GM12875 (cell line): ENCODE results near the gene PGGHG.

Source experiments
- H3K4me3 ChIP-seq: one replicate; pipeline ENCODE4 v1.5.1; 2011; ENCODE audit warnings: low read depth, low read length, control low read depth
- TF ChIP-seq, protein P1 (sequence below): IDR thresholded peaks from 2 replicates; pipeline ENCODE4 v1.5.1; 2011; ENCODE audit warnings: low read depth, mild to moderate bottlenecking, control low read depth, inconsistent platforms, low read length, moderate library complexity, borderline replicate concordance; ENCODE audit not compliant: insufficient read depth

The PGGHG gene

GRCh38 chr11:270451-271318 is 18.2 kb upstream of the PGGHG start:
- H3K4me3 ChIP-seq: no peak overlapping the region
- TF ChIP-seq, protein P1, sequence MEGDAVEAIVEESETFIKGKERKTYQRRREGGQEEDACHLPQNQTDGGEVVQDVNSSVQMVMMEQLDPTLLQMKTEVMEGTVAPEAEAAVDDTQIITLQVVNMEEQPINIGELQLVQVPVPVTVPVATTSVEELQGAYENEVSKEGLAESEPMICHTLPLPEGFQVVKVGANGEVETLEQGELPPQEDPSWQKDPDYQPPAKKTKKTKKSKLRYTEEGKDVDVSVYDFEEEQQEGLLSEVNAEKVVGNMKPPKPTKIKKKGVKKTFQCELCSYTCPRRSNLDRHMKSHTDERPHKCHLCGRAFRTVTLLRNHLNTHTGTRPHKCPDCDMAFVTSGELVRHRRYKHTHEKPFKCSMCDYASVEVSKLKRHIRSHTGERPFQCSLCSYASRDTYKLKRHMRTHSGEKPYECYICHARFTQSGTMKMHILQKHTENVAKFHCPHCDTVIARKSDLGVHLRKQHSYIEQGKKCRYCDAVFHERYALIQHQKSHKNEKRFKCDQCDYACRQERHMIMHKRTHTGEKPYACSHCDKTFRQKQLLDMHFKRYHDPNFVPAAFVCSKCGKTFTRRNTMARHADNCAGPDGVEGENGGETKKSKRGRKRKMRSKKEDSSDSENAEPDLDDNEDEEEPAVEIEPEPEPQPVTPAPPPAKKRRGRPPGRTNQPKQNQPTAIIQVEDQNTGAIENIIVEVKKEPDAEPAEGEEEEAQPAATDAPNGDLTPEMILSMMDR: no peak

- H3K4me3 ChIP-seq: no peak overlapping the region
- TF ChIP-seq, protein P1: no peak
Observed at GRCh38 chr11:271319-271715, 17.6 kb upstream of the PGGHG start.

- no peak overlapping the region for H3K4me3 ChIP-seq
- TF ChIP-seq, protein P1: no peak
Observed at GRCh38 chr11:272195-272930, 16.6 kb upstream of the PGGHG start.

GRCh38 chr11:272931-273198 is 16.1 kb upstream of the PGGHG start:
- TF ChIP-seq, protein P1: no peak
- H3K4me3 ChIP-seq: no peak overlapping the region

- TF ChIP-seq, protein P1: no peak
- no peak overlapping the region for H3K4me3 ChIP-seq
Observed at GRCh38 chr11:276219-276618, 12.7 kb upstream of the PGGHG start.

GRCh38 chr11:278001-278951 is 10.7 kb upstream of the PGGHG start, which contains the start of gene NLRP6:
TSS of gene NLRP6 (plus strand) at chr11:278407. CDS start at chr11:278570, 163 bp downstream.
- TF ChIP-seq, protein P1: no peak
- H3K4me3 ChIP-seq: no peak within 1 kb of the TSS
